GM12878 (cell line): Measurements from ENCODE around the gene DRD3. TPM values are rescaled to one million over a fixed set of nuclear protein-coding genes. Genes with fewer than 3 reads are reported as not detected.

Experiments
- ATAC-seq: fragments of 200-7000 bp; cut with Tn5 transposase; 3 replicates; pipeline ENCODE4 v1.9.1; 2020; ENCODE audit warnings: mild to moderate bottlenecking, moderate library complexity
- BruUV-seq: library from RNA; stranded (reverse); fragments of 400-500 nt; replicated peaks from 2 replicates; lab custom pipeline; 2021; lab: Mats Ljungman, UMichigan
- CTCF ChIA-PET: fragments of 300-600 bp; sonication (Branson Sonifier 250); formaldehyde crosslinking; extraction: SDS; loops from one replicate; lab custom pipeline; 2021; ENCODE audit warnings: inconsistent platforms; lab: Yijun Ruan, JAX
- POLR2A ChIA-PET: fragments of 350-600 bp; formaldehyde crosslinking; extraction: SDS; loops from one replicate; lab custom pipeline; 2021; ENCODE audit warnings: inconsistent platforms; lab: Charles Lee
- RAD21 ChIA-PET: fragments of 300-600 bp; sonication (Branson Sonifier 250); formaldehyde crosslinking; loops from one replicate; lab custom pipeline; 2023; ENCODE audit warnings: antibody characterized with exemption; ENCODE audit not compliant: unreplicated experiment; lab: Charles Lee
- SMC1A ChIA-PET: fragments of 300-600 bp; sonication (Branson Sonifier 250); formaldehyde crosslinking; loops from one replicate; lab custom pipeline; 2023; ENCODE audit not compliant: unreplicated experiment, uncharacterized antibody; lab: Charles Lee
- DNase-seq: peaks from one replicate; pipeline ENCODE4 v3.0.0-alpha.2; 2011; ENCODE audit warnings: low read depth, low spot score
- FAIRE-seq: peaks from 3 replicates; lab custom pipeline; 2011; peaks lifted over from hg19 to GRCh38; lab: Jason Lieb, UNC
- H2AFZ ChIP-seq: 2 replicates; pipeline ENCODE4 v1.6.0; 2011; ENCODE audit warnings: low read depth, low read length, control low read depth; ENCODE audit not compliant: control insufficient read depth
- H3K27ac ChIP-seq: 2 replicates; pipeline ENCODE4 v1.5.1; 2011; ENCODE audit warnings: control low read depth; ENCODE audit not compliant: control insufficient read depth, insufficient read depth
- H3K27me3 ChIP-seq, 2 experiments: replicated peaks in 1 of 2; 2 replicates each; pipeline versions ENCODE4 v1.6.0 to v1.6.1; 2011; ENCODE audit warnings: low read length in 1 of 2; ENCODE audit not compliant: control insufficient read depth in 2 of 2, insufficient read depth in 2 of 2
- H3K36me3 ChIP-seq, 2 experiments: 2 replicates each; pipeline ENCODE4 v1.5.1; 2011; ENCODE audit warnings: low read length in 1 of 2; ENCODE audit not compliant: control insufficient read depth in 2 of 2, insufficient read depth in 2 of 2
- H3K4me1 ChIP-seq: 2 replicates; pipeline ENCODE4 v1.6.1; 2011; ENCODE audit warnings: mild to moderate bottlenecking, low read length, moderate library complexity, mixed read lengths; ENCODE audit not compliant: control insufficient read depth, insufficient read depth
- H3K4me2 ChIP-seq: 2 replicates; pipeline ENCODE4 v1.6.0; 2011; ENCODE audit warnings: control low read depth; ENCODE audit not compliant: control insufficient read depth, insufficient read depth
- H3K4me3 ChIP-seq: fragments of 200-600 bp; sonication (generic); 2 replicates; pipeline ENCODE4 v1.5.1; 2016
- H3K79me2 ChIP-seq: 2 replicates; pipeline ENCODE4 v1.6.0; 2011; ENCODE audit warnings: low read length; ENCODE audit not compliant: control insufficient read depth, insufficient read depth
- H3K9ac ChIP-seq: 2 replicates; pipeline ENCODE4 v1.8.0; 2011; ENCODE audit warnings: low read length, control low read depth, mixed read lengths; ENCODE audit not compliant: control insufficient read depth, insufficient read depth
- H3K9me3 ChIP-seq: replicated peaks from 3 replicates; pipeline ENCODE4 v1.5.1; 2011; ENCODE audit warnings: mild to moderate bottlenecking, low read length; ENCODE audit not compliant: control insufficient read depth, insufficient read depth
- H4K20me1 ChIP-seq: 2 replicates; pipeline ENCODE4 v1.6.0; 2011; ENCODE audit not compliant: control insufficient read depth, insufficient read depth
- ATF3 ChIP-seq: IDR thresholded peaks from 2 replicates; pipeline ENCODE4 v1.6.1; 2011; ENCODE audit warnings: low read depth, mild to moderate bottlenecking, low read length, moderate library complexity, borderline replicate concordance; ENCODE audit errors: extremely low read depth
- BACH1 ChIP-seq: fragments of 450-650 bp; IDR thresholded peaks from 2 replicates; pipeline ENCODE4 v1.6.1; 2017; ENCODE audit warnings: mild to moderate bottlenecking, borderline replicate concordance
- CEBPB ChIP-seq, 2 experiments: fragments of 150-350 bp in 1 of 2; IDR thresholded peaks; 2 replicates each; pipeline ENCODE4 v1.6.1; 2012 to 2014; ENCODE audit warnings: low read depth in 2 of 2, low read length in 2 of 2, borderline replicate concordance in 1 of 2, inconsistent platforms in 1 of 2
- CREB1 ChIP-seq: IDR thresholded peaks from 2 replicates; pipeline ENCODE4 v1.6.1; 2012; ENCODE audit warnings: low read depth, mild to moderate bottlenecking, inconsistent platforms
- ELK1 ChIP-seq: IDR thresholded peaks from 2 replicates; pipeline ENCODE4 v1.6.1; 2012; ENCODE audit warnings: low read depth, low read length, improper control_type of control experiment
- EP300 ChIP-seq, 2 experiments: fragments of 150-350 bp in 1 of 2; IDR thresholded peaks; 2 replicates each; pipeline ENCODE4 v1.6.1; 2011 to 2012; ENCODE audit warnings: low read depth in 2 of 2, low read length in 2 of 2, borderline replicate concordance in 1 of 2, improper control_type of control experiment in 1 of 2, inconsistent platforms in 1 of 2; ENCODE audit not compliant: control insufficient read depth in 1 of 2
- HCFC1 ChIP-seq: fragments of 150-350 bp; IDR thresholded peaks from 2 replicates; pipeline ENCODE4 v1.6.1; 2014; ENCODE audit warnings: low read length
- IKZF2 ChIP-seq, 2 experiments: fragments of 450-650 bp; IDR thresholded peaks; 2 replicates each; pipeline ENCODE4 v1.6.1; 2017; ENCODE audit warnings: mild to moderate bottlenecking in 2 of 2, moderate library complexity in 2 of 2
- MTA2 ChIP-seq: fragments of 450-650 bp; IDR thresholded peaks from 2 replicates; pipeline ENCODE4 v1.6.1; 2016; ENCODE audit warnings: low read depth, mild to moderate bottlenecking, moderate library complexity
- POU2F2 ChIP-seq: IDR thresholded peaks from 3 replicates; pipeline ENCODE4 v1.6.1; 2011; ENCODE audit warnings: low read depth, mild to moderate bottlenecking, low read length, borderline replicate concordance
- RELA ChIP-seq: fragments of 450-650 bp; IDR thresholded peaks from 2 replicates; pipeline ENCODE4 v1.8.0; 2014; ENCODE audit warnings: borderline replicate concordance; ENCODE audit not compliant: partially characterized antibody
- REST ChIP-seq: IDR thresholded peaks from 2 replicates; pipeline ENCODE4 v1.6.1; 2012; ENCODE audit warnings: mild to moderate bottlenecking, low read depth, low read length
- SPI1 ChIP-seq: IDR thresholded peaks from 2 replicates; pipeline ENCODE4 v1.6.1; 2011; ENCODE audit warnings: low read depth, mild to moderate bottlenecking, low read length, moderate library complexity, borderline replicate concordance; ENCODE audit not compliant: insufficient read depth
- YBX1 ChIP-seq: fragments of 450-650 bp; IDR thresholded peaks from 2 replicates; pipeline ENCODE4 v1.6.1; 2016; ENCODE audit warnings: antibody characterized with exemption
- ZBTB40 ChIP-seq: fragments of 450-650 bp; IDR thresholded peaks from 2 replicates; pipeline ENCODE4 v1.6.1; 2016; ENCODE audit warnings: mild to moderate bottlenecking, moderate library complexity, borderline replicate concordance
- ZNF24 ChIP-seq: fragments of 450-650 bp; IDR thresholded peaks from 2 replicates; pipeline ENCODE4 v1.6.1; 2017; ENCODE audit warnings: antibody characterized with exemption, mild to moderate bottlenecking
- WGBS: methylation state at CpG from one replicate; pipeline ENCODE4 v1.1.6; 2016; ENCODE audit warnings: low lambda C conversion rate; ENCODE audit not compliant: insufficient replicate concordance, insufficient coverage; ENCODE audit errors: missing lambda C conversion rate; 5-methylcytosine and 5-hydroxymethylcytosine counted together
- in situ Hi-C: fragments of 300-500 bp; cut with MboI; formaldehyde crosslinking; loops from 9 replicates; pipeline ENCODE4 v1.14.3; 2018; ENCODE audit warnings: mixed read lengths
- intact Hi-C: fragments of 100-400 bp; cut with micrococcal nuclease; formaldehyde crosslinking; loops from one replicate; pipeline ENCODE4 v1.14.2; 2022; ENCODE audit not compliant: unreplicated experiment
- polyA plus RNA-seq, 11 experiments: library from polyadenylated mRNA; depleted of rRNA in 4 of 11; unstranded in 6 of 11; stranded (reverse) in 5 of 11; fragments of >200 nt; fragmentation: Nextera tagmentation in 4 of 11; fragmentation: Illumina TruSeq in 1 of 11; extraction: Ambion mirVana in 4 of 11; extraction: Trizol in 1 of 11; gene quantifications; 1 replicate in 1 of 11; 2 replicates in 10 of 11; pipeline versions ENCODE4 v1.2.1 to v1.2.3, GENCODE V29; 2011 to 2016; ENCODE audit warnings: inconsistent platforms in 2 of 11, missing spikeins in 2 of 11, low read depth in 1 of 11
- total RNA-seq, 4 experiments: library from RNA; depleted of rRNA in 3 of 4; stranded (reverse); fragments of >200 nt in 3 of 4; fragmentation: Illumina TruSeq in 1 of 4; extraction: Trizol in 1 of 4; gene quantifications; 2 replicates each; pipeline versions ENCODE4 v1.2.1 to v1.2.3, GENCODE V29; 2013 to 2021

DRD3 gene
- total and polyA plus RNA-seq, 10 of the 15 experiments (the other 5 are each of a cell fraction or from before 2014, with no cell fraction given) = not detected

GRCh38 chr3:114112696-114113095 is 66.2 kb downstream of the DRD3 start:
- BruUV-seq = no TSS peak
- H3K27ac ChIP-seq = no peak overlapping the region
- no peak overlapping the region for H3K4me2 ChIP-seq
- intact Hi-C loops (no loop called here), in situ Hi-C loops (no loop called here)
- no peaks in the 10 kb centered on the region for H3K36me3 ChIP-seq
- ChIA-PET RAD21 (no interaction called here), POLR2A (no interaction called here), SMC1A (no interaction called here), CTCF (interaction anchor here (0.7 kb wide), 1 partner anchor 13 kb away, joined by 3 read pairs; no protein-coding TSS in a partner anchor)
- H2AFZ ChIP-seq = no peak overlapping the region
- H3K79me2 ChIP-seq = no peaks in the 10 kb centered on the region
- DNase-seq (no peak), ATAC-seq (no peak), FAIRE-seq (no peak)
- H3K9me3 ChIP-seq = no peaks in the 10 kb centered on the region; the same call in 2 of the 3 replicates
- WGBS = 36% methylated on average over 6 of the region's 6 CpGs
- H3K27me3 ChIP-seq = no peaks in the 10 kb centered on the region; a peak in 1 of 4 replicates
- no peak overlapping the region for H3K4me3 ChIP-seq
- no peak overlapping the region for H3K9ac ChIP-seq
- H3K4me1 ChIP-seq = no peaks in the 10 kb centered on the region
- no peaks in the 10 kb centered on the region for H4K20me1 ChIP-seq
- TF ChIP-seq YBX1 = no peak
- no peak for TF ChIP-seq ELK1
- TF ChIP-seq MTA2 = no peak
- TF ChIP-seq IKZF2 (IDR thresholded peaks at IDR 0.05) = no peak
- TF ChIP-seq ZBTB40 = no peak
- TF ChIP-seq RELA = no peak
- TF ChIP-seq BACH1 = no peak
- TF ChIP-seq EP300 (IDR thresholded peaks at IDR 0.05; ENCODE audit: borderline replicate concordance in 1 of 2, control insufficient read depth in 1 of 2, low read depth in 2 of 2, low read length in 2 of 2) = no peak
- no peak for TF ChIP-seq ZNF24
- no peak for TF ChIP-seq CEBPB (IDR thresholded peaks at IDR 0.05; ENCODE audit: borderline replicate concordance in 1 of 2, low read depth in 2 of 2, low read length in 2 of 2)
- TF ChIP-seq POU2F2 = no peak
- TF ChIP-seq SPI1 = no peak
- TF ChIP-seq HCFC1 = no peak
- no peak for TF ChIP-seq ATF3
- TF ChIP-seq CREB1 = no peak
- TF ChIP-seq REST = no peak
